ENCODE measurements around the gene CDH10.
A peak's percentile ranks its signal among the peaks of the same experiment; 100 is the strongest.

The CDH10 gene
- 0 reads per million in 4 donors for total RNA-seq

DNA sequence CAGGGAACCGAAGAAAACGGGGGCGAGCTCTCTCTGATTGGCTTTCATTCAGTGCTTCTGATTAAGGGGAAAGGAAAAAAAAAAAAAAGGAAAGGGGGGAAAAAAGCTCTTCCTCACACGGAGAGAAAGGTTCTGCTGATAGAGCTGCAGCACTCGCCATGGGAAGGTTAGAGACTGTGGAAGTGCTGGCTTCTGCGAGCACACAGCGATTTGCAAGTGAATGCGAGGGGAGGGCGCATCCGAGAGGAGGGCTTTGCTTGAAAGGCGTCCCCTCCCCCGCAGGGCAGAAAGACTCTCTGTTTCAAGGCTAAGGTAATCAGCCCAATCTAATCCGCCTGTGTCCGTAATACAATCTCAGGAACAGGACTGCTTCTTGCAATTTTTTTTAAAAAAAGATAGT, at the start of gene CDH10:
Gene CDH10 (minus strand): TSS at position 218 of the 400 bp plus-strand sequence. CDS start 51,488 bp downstream, outside the sequence.
- no peak for DNase-seq

GRCh38 chr5:24693609-24694008, 48.8 kb upstream of the CDH10 start:
- DNase-seq, result no peak

DNA sequence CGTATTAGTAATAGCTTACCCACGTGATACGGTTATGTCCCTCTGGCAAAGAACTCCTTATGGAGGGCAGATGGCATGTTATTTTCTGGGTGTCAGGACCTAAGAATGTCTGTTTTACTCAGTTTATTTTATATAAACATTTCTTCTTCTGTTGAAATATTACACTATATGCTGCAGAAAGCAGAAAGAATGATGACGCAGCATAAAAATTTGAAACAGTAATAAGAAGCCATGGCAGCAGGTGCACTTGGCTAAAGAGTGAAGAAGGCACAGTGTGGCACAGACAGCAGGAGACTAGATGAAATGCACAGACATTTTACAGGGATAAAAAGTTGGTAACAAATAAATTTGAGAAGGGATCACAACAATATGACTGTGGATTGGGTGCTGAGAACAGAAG, 46.3 kb upstream of the CDH10 start:
- DNase-seq, result no peak

DNA sequence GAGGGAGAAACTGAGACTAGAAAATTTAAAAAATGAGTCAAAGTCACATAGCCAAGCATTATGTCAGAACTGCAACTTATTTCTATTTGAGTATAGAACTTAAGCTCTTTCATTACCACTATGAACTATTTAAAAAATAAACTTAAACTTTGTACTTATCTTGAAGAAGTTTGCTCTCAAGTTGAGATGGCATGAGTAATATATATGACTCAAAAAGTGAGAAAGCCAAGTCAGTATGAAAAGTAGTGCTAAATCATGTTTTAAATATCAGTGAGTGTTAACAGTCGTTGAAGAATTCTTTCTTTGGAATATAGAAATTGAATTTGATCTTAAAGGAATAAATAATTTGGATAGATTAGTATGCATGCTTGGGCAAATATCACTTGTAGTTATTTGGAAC, 36.3 kb upstream of the CDH10 start:
- no peak for DNase-seq

DNA sequence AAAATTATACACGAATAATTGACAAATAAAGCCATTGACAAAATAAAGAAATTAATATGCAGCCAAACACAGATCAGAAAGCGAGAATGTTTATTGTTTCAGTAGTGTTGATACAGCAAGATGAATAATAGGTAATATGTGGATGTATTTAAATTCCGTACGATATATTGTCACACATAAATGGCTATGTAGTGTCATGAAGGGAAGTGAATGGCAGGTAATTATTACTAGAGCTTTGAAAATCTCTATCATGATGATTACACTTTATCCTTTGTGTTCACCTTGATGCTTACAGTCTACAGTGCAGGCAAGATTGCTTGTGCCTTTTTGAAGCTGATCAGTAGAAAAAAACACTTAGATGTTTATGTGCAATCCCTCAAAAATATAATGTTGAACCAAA, 23.3 kb upstream of the CDH10 start:
- DNase-seq, result no peak

DNA sequence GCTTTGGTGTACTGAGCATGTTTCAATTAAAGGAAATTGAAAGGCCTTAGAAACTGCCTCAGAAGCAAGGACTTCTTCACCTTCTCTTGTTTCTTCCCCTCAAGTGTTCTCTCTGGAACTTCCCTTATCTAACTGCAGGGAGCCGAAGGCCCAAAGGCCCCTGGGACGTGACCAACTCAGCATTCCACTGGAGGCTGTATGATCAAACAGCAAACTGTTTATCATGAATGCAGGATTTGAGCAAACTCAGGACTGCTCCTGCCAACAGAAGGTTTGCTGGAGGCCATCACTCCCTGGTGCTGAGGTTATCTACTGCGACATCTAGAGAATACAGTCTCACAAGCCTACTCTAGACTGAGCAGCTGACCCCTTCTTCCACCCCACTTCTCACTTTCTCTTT, 4.8 kb upstream of the CDH10 start:
- DNase-seq, result no peak

GRCh38 chr5:24646915-24647314, 2.1 kb upstream of the CDH10 start:
- no peak for DNase-seq

GRCh38 chr5:24645483-24645882, 705 bp upstream of the CDH10 start:
- DNase-seq, result no peak

- no peak for DNase-seq
Measured at GRCh38 chr5:24643880-24644279, 898 bp downstream of the CDH10 start.

DNA sequence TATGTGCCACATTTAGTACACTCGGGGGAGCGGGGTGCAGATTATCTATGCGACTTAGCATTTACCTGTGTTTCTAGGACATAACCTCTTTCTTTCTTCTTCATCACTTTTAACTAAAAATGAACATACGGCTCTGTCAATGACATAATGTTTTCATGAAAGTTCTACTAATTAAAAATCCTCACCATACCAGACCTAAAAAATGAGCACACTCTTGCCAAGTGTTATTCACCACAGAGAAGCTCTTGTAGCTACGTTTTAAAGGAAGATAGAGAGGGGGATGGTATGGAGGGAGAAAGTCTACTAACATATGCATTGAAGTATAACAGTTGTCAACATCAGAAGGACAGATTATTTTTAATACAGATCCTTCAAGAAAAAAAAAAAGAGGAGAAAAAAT, 1.6 kb downstream of the CDH10 start:
- DNase-seq, result no peak

DNA sequence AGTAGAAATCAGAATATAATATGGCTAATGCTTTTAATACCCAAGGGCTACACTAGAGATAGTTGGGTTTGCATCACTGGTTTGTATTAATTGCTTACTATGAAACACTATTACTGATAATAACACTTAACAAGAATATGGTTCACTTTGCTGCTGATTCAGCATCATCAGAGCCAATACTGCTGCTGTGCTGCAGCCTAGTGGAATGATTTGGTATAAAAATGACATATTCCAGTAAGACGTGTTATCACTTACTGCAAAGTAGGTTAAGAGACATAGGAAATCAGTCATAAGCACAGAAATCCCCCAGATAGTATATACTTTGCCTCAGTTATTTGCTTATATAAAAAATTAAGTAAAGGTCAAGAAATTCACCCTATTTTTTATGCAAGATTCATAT, 2.8 kb downstream of the CDH10 start:
- no peak for DNase-seq

DNA sequence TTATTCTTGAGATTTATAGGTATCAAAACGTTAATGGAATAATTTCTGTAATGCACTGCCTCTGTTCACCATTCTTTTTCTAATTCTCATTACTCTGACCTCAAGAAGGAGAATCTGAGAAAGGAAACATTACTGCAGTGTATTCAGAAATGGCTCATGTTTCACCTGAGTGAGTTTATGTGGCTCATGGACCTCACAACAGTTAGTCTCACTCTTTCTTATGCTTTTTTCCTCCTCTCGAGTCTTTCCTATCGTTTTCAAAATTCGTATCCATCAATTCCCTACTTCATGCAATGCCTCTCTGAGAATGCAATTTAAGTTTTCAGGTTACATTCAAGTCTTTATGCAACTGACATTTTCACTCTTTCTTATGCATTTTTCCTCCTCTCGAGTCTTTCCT, 9.6 kb downstream of the CDH10 start:
- no peak for DNase-seq

DNA sequence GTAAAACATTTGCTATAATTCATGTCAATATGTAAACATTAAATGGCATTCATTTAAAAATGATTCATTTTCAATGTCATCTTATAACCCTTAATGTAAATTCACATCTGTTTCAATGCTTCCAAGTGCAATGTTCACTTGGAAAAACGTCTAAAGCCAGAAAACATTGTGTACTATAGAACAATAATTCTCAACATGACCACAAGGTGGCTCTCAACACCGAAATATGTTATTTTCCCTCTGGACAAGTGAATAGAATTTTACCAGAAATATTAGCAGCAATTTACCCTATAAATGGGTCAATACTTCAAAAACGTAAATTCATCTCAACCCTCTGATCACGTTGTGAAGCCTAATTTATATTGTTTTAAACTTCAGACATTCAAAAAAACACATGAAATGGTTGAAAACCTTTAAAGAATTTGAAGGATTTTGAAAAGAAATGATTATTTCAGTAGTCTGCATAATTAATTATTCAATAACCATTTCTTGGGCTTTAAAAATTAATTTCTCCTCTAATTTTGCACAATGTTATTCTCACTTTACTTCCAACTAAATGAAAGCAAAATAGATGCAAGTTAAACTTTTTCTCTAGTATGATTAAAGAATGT, 11.0 kb downstream of the CDH10 start:
- peak in 1 of 5 donors; percentile 0 for DNase-seq

GRCh38 chr5:24632353-24632752, 12.4 kb downstream of the CDH10 start:
- no peak for DNase-seq

GRCh38 chr5:24630918-24631317, 13.9 kb downstream of the CDH10 start:
- DNase-seq, result no peak

DNA sequence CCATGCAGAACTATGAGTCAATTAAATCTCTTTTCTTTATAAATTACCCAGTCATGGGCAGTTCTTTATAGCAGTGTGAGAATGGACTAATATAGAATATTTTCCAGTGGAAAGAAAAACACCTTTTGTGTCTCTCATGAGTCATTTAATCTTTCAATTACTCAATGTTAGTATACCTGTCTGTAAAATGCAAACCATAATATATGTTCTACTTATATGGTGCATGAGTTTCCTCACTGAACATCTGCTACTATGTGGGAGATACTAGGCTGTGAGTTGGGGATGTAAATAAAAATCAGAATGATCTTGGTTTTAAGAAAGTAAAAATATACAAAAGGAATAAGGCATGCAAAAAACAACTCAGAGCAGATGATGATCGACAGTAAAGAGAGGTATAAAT, 15.0 kb downstream of the CDH10 start:
- DNase-seq, result no peak

GRCh38 chr5:24624872-24625271, 19.9 kb downstream of the CDH10 start:
- DNase-seq, result no peak

- DNase-seq, result no peak
Measured at GRCh38 chr5:24623624-24624023, 21.2 kb downstream of the CDH10 start.

DNA sequence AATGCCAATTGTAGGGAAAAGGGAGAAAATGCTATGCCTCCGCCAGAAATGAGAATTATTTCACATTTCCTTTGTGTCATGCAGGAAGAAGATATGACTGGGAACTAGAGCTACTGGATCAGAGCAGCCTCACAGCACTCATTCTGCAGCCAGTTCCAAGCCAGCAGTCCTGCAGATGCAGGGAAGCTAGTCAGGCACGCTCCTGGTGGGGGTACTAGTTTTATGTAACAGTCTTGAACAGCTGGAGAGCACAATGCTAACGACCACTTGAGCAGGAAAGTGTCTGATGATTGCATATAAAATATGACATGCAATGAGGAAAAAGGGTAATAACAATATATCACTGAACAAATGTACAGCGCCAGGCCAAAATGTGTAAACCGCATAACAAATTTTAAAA, 21.7 kb downstream of the CDH10 start:
- DNase-seq, result no peak

DNA sequence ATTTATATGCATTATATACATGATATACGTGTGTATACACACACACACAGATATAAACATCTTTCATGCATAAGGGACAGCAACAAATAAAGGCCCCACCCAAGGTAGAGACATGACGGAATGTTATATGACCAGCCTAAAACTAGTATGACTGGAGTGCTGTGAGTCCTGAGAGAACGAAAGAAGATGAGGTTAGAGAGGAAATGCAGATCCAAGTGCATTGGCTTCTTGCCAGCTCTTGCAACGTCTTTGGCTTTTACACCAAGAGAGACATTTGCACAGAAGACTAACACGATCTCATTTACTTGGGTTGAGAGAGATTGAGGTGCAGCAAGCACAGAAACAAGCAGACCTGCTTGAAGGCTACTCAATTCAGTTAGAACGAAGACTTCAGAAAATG, 23.0 kb downstream of the CDH10 start:
- DNase-seq, result no peak

DNA sequence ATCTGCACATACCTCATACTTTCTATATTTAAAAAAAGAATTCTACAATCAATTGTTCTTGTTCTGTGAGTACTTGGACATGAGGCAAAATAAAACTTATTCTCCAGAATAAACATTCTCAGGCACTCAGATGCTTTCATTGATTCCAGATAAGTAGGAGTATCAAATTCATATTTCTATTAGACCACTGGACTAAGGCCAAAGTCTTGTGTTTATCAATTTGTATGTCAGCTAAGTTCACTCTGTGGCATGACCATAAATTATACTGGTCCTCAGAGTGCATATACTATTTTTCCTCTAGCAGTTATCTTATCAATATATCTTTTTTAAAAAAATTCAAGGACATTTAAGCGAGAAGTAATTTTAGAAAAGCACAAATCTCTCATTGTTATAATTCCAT, 28.2 kb downstream of the CDH10 start:
- DNase-seq, result no peak

GRCh38 chr5:24615159-24615558, 29.6 kb downstream of the CDH10 start:
- no peak for DNase-seq

DNA sequence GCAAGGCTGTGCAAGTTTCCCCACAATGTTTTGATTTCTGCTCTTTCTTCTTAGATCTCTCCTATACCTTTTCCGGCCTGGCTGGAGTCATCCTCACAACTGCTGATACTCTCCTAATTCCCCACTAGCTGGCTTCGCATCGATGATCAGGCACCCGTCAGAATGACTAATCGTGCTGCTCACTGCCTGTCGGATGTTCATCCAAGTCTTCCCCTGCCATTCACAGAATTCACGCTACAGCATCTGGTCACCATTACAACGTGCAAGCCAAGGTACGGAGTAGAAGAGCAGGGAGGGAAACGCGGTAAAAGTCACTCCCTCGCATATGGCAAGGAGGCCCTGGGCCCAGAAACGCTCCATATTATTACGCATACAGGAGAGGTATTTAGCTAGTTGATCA, 35.1 kb downstream of the CDH10 start:
- no peak for DNase-seq

GRCh38 chr5:24606971-24607370, 37.8 kb downstream of the CDH10 start:
- DNase-seq, result no peak

DNA sequence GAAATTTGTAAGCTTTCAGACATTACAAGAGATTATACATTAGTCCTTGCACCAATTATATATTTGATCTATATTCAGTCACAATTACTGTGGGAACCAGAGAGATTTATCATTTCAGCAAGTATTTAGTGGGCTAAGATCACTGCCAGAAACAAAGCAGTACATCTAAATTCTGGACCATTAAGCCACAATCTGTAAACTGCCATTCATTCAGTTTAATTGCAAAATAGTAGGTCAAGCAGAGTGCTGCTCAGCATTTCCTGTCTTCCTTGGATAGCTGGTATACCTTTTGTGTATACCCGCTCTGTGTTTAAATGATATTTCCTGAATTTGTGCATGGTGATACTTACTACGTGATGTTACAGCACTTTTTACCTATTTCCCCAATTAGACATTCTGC, 42.6 kb downstream of the CDH10 start:
- no peak for DNase-seq

DNA sequence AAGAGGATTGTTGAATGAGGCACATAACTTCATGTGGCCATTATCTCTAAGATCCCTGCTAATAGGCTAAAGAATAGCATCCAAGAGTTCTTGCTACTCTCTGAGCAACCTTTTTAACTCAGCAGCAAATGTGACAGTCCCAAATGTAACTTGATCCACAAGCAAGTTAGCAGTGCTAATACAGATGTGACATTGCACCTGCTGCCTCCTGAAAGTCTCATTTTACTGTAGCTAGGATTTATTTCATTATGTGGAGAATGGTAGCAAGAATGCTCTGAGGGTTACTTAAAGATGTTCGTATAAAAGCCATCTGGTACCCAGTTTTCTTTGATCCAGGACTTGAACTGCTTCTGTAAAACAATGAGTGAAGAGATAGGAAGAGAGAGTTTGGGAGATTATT, 45.8 kb downstream of the CDH10 start:
- DNase-seq, result no peak

All from T-helper 1 cell (primary cell).